ENCODE measurements around the gene CXCR1. TPM values are rescaled to one million over a fixed set of nuclear protein-coding genes. Genes with fewer than 3 reads are reported as not detected.

Gene CXCR1
- total and polyA plus RNA-seq, 2 donors = 0.24 to 0.37 TPM

- DNase-seq (ENCODE audit: low read depth in 6 of 9, low spot score in 9 of 9) = no peak
- no peaks in the 10 kb centered on the region for H3K9me3 ChIP-seq (ENCODE audit: control insufficient read depth in 2 of 2, insufficient read depth in 1 of 2, low read length in 1 of 2)
- 78% methylated on average over 5 of the region's 5 CpGs for WGBS
- no peak overlapping the region for H3K4me3 ChIP-seq (ENCODE audit: low read length in 2 of 2)
- no peaks in the 10 kb centered on the region for H3K4me1 ChIP-seq (ENCODE audit: control insufficient read depth in 2 of 2, insufficient read depth in 2 of 2, low read length in 2 of 2)
- H3K27me3 ChIP-seq (ENCODE audit: control insufficient read depth in 2 of 2, insufficient read depth in 1 of 2, low read length in 1 of 2) = no peaks in the 10 kb centered on the region
- no peak overlapping the region for H3K27ac ChIP-seq (ENCODE audit: low read depth in 1 of 2, low read length in 1 of 2)
- H3K36me3 ChIP-seq (ENCODE audit: control insufficient read depth in 2 of 2, insufficient read depth in 2 of 2, low read length in 1 of 2) = no peaks in the 10 kb centered on the region
Observed at GRCh38 chr2:218149848-218150440, 16.8 kb downstream of the CXCR1 start.

GRCh38 chr2:218149098-218149497, 17.7 kb downstream of the CXCR1 start:
- no peaks in the 10 kb centered on the region for H3K36me3 ChIP-seq (ENCODE audit: control insufficient read depth in 2 of 2, insufficient read depth in 2 of 2, low read length in 1 of 2)
- WGBS = 84% methylated on average over 5 of the region's 5 CpGs
- H3K27ac ChIP-seq (ENCODE audit: low read depth in 1 of 2, low read length in 1 of 2) = no peak overlapping the region
- no peaks in the 10 kb centered on the region for H3K9me3 ChIP-seq (ENCODE audit: control insufficient read depth in 2 of 2, insufficient read depth in 1 of 2, low read length in 1 of 2)
- DNase-seq (ENCODE audit: low read depth in 6 of 9, low spot score in 9 of 9) = no peak
- no peak overlapping the region for H3K4me3 ChIP-seq (ENCODE audit: low read length in 2 of 2)
- H3K27me3 ChIP-seq (ENCODE audit: control insufficient read depth in 2 of 2, insufficient read depth in 1 of 2, low read length in 1 of 2) = no peaks in the 10 kb centered on the region
- no peaks in the 10 kb centered on the region for H3K4me1 ChIP-seq (ENCODE audit: control insufficient read depth in 2 of 2, insufficient read depth in 2 of 2, low read length in 2 of 2)

GRCh38 chr2:218146056-218146455, 20.7 kb downstream of the CXCR1 start:
- DNase-seq (ENCODE audit: low read depth in 6 of 9, low spot score in 9 of 9) = no peak
- Histone ChIP-seq H3K9me3 (ENCODE audit: control insufficient read depth in 2 of 2, insufficient read depth in 1 of 2, low read length in 1 of 2) (no peaks in the 10 kb centered on the region), H3K27ac (ENCODE audit: low read depth in 1 of 2, low read length in 1 of 2) (no peak overlapping the region), H3K27me3 (ENCODE audit: control insufficient read depth in 2 of 2, insufficient read depth in 1 of 2, low read length in 1 of 2) (no peaks in the 10 kb centered on the region), H3K4me3 (ENCODE audit: low read length in 2 of 2) (no peak overlapping the region), H3K36me3 (ENCODE audit: control insufficient read depth in 2 of 2, insufficient read depth in 2 of 2, low read length in 1 of 2) (no peaks in the 10 kb centered on the region), H3K4me1 (ENCODE audit: control insufficient read depth in 2 of 2, insufficient read depth in 2 of 2, low read length in 2 of 2) (no peaks in the 10 kb centered on the region)

- Histone ChIP-seq H3K9me3 (ENCODE audit: control insufficient read depth in 2 of 2, insufficient read depth in 1 of 2, low read length in 1 of 2) (no peaks in the 10 kb centered on the region), H3K4me3 (ENCODE audit: low read length in 2 of 2) (no peak overlapping the region), H3K36me3 (ENCODE audit: control insufficient read depth in 2 of 2, insufficient read depth in 2 of 2, low read length in 1 of 2) (no peaks in the 10 kb centered on the region), H3K27me3 (ENCODE audit: control insufficient read depth in 2 of 2, insufficient read depth in 1 of 2, low read length in 1 of 2) (no peaks in the 10 kb centered on the region), H3K4me1 (ENCODE audit: control insufficient read depth in 2 of 2, insufficient read depth in 2 of 2, low read length in 2 of 2) (no peaks in the 10 kb centered on the region), H3K27ac (ENCODE audit: low read depth in 1 of 2, low read length in 1 of 2) (no peak overlapping the region)
- WGBS = 64% methylated on average over 3 of the region's 3 CpGs
- no peak for DNase-seq (ENCODE audit: low read depth in 6 of 9, low spot score in 9 of 9)
Observed at GRCh38 chr2:218145124-218145523, 21.6 kb downstream of the CXCR1 start.

GRCh38 chr2:218138047-218138446, 28.7 kb downstream of the CXCR1 start:
- H3K4me3 ChIP-seq (ENCODE audit: low read length in 2 of 2) = no peak overlapping the region
- 84% methylated on average over 4 of the region's 4 CpGs for whole genome bisulfite sequencing
- no peaks in the 10 kb centered on the region for H3K4me1 ChIP-seq (ENCODE audit: control insufficient read depth in 2 of 2, insufficient read depth in 2 of 2, low read length in 2 of 2)
- DNase-seq (ENCODE audit: low read depth in 6 of 9, low spot score in 9 of 9) = no peak
- H3K9me3 ChIP-seq (ENCODE audit: control insufficient read depth in 2 of 2, insufficient read depth in 1 of 2, low read length in 1 of 2) = no peaks in the 10 kb centered on the region
- H3K27me3 ChIP-seq (ENCODE audit: control insufficient read depth in 2 of 2, insufficient read depth in 1 of 2, low read length in 1 of 2) = peaks cover 0 to 2% of the 10 kb centered on the region in 2 donors
- no peaks in the 10 kb centered on the region for H3K36me3 ChIP-seq (ENCODE audit: control insufficient read depth in 2 of 2, insufficient read depth in 2 of 2, low read length in 1 of 2)
- H3K27ac ChIP-seq (ENCODE audit: low read depth in 1 of 2, low read length in 1 of 2) = no peak overlapping the region

- no peak for DNase-seq (ENCODE audit: low read depth in 6 of 9, low spot score in 9 of 9)
- H3K27me3 ChIP-seq (ENCODE audit: control insufficient read depth in 2 of 2, insufficient read depth in 1 of 2, low read length in 1 of 2) = peaks cover 0 to 2% of the 10 kb centered on the region in 2 donors
- H3K27ac ChIP-seq (ENCODE audit: low read depth in 1 of 2, low read length in 1 of 2) = no peak overlapping the region
- no peaks in the 10 kb centered on the region for H3K9me3 ChIP-seq (ENCODE audit: control insufficient read depth in 2 of 2, insufficient read depth in 1 of 2, low read length in 1 of 2)
- 12% methylated on average over 3 of the region's 3 CpGs for WGBS
- no peak overlapping the region for H3K4me3 ChIP-seq (ENCODE audit: low read length in 2 of 2)
- H3K4me1 ChIP-seq (ENCODE audit: control insufficient read depth in 2 of 2, insufficient read depth in 2 of 2, low read length in 2 of 2) = no peaks in the 10 kb centered on the region
- H3K36me3 ChIP-seq (ENCODE audit: control insufficient read depth in 2 of 2, insufficient read depth in 2 of 2, low read length in 1 of 2) = no peaks in the 10 kb centered on the region
Observed at GRCh38 chr2:218137514-218137913, 29.2 kb downstream of the CXCR1 start.

GRCh38 chr2:218130822-218131221, 35.9 kb downstream of the CXCR1 start:
- Histone ChIP-seq H3K4me3 (ENCODE audit: low read length in 2 of 2) (no peak overlapping the region), H3K27ac (ENCODE audit: low read depth in 1 of 2, low read length in 1 of 2) (no peak overlapping the region), H3K36me3 (ENCODE audit: control insufficient read depth in 2 of 2, insufficient read depth in 2 of 2, low read length in 1 of 2) (no peaks in the 10 kb centered on the region), H3K4me1 (ENCODE audit: control insufficient read depth in 2 of 2, insufficient read depth in 2 of 2, low read length in 2 of 2) (peaks cover 0 to 3% of the 10 kb centered on the region in 2 donors), H3K9me3 (ENCODE audit: control insufficient read depth in 2 of 2, insufficient read depth in 1 of 2, low read length in 1 of 2) (no peaks in the 10 kb centered on the region), H3K27me3 (ENCODE audit: control insufficient read depth in 2 of 2, insufficient read depth in 1 of 2, low read length in 1 of 2) (no peaks in the 10 kb centered on the region)
- DNase-seq (ENCODE audit: low read depth in 6 of 9, low spot score in 9 of 9) = no peak

- no peak overlapping the region for H3K4me3 ChIP-seq (ENCODE audit: low read length in 2 of 2)
- WGBS = 95% methylated on average over 2 of the region's 2 CpGs
- H3K27ac ChIP-seq (ENCODE audit: low read depth in 1 of 2, low read length in 1 of 2) = no peak overlapping the region
- no peaks in the 10 kb centered on the region for H3K9me3 ChIP-seq (ENCODE audit: control insufficient read depth in 2 of 2, insufficient read depth in 1 of 2, low read length in 1 of 2)
- no peaks in the 10 kb centered on the region for H3K36me3 ChIP-seq (ENCODE audit: control insufficient read depth in 2 of 2, insufficient read depth in 2 of 2, low read length in 1 of 2)
- H3K27me3 ChIP-seq (ENCODE audit: control insufficient read depth in 2 of 2, insufficient read depth in 1 of 2, low read length in 1 of 2) = no peaks in the 10 kb centered on the region
- no peak for DNase-seq (ENCODE audit: low read depth in 6 of 9, low spot score in 9 of 9)
- H3K4me1 ChIP-seq (ENCODE audit: control insufficient read depth in 2 of 2, insufficient read depth in 2 of 2, low read length in 2 of 2) = peaks cover 0 to 7% of the 10 kb centered on the region in 2 donors
Observed at GRCh38 chr2:218130377-218130776, 36.4 kb downstream of the CXCR1 start.

- H3K36me3 ChIP-seq (ENCODE audit: control insufficient read depth in 2 of 2, insufficient read depth in 2 of 2, low read length in 1 of 2) = no peaks in the 10 kb centered on the region
- no peak for DNase-seq (ENCODE audit: low read depth in 6 of 9, low spot score in 9 of 9)
- no peak overlapping the region for H3K27ac ChIP-seq (ENCODE audit: low read depth in 1 of 2, low read length in 1 of 2)
- H3K4me3 ChIP-seq (ENCODE audit: low read length in 2 of 2) = no peak overlapping the region
- H3K4me1 ChIP-seq (ENCODE audit: control insufficient read depth in 2 of 2, insufficient read depth in 2 of 2, low read length in 2 of 2) = peaks cover 0 to 9% of the 10 kb centered on the region in 2 donors
- WGBS = 96% methylated on average over 6 of the region's 6 CpGs
- no peaks in the 10 kb centered on the region for H3K9me3 ChIP-seq (ENCODE audit: control insufficient read depth in 2 of 2, insufficient read depth in 1 of 2, low read length in 1 of 2)
- H3K27me3 ChIP-seq (ENCODE audit: control insufficient read depth in 2 of 2, insufficient read depth in 1 of 2, low read length in 1 of 2) = no peaks in the 10 kb centered on the region
Observed at GRCh38 chr2:218129458-218130135, 37.2 kb downstream of the CXCR1 start.

Measured in thymus (tissue), 11 donors.